Muscle of leg (tissue), 11 donors: Measurements from ENCODE around the gene TPST1. TPM values are rescaled to one million over a fixed set of nuclear protein-coding genes. Genes with fewer than 3 reads are reported as not detected.
"Not testable (repeated sequence)": the region's sequence is repeated elsewhere in the genome, so short reads cannot be mapped to it uniquely, and the experiment has no call there.

ENCODE experiments used
- DNase-seq: peaks from one replicate; pipeline ENCODE4 v3.0.0; 2013
- H3K27ac ChIP-seq: one replicate; pipeline ENCODE4 v1.5.1; 2013; ENCODE audit warnings: mild to moderate bottlenecking, low read length, control low read depth
- H3K27me3 ChIP-seq: one replicate; pipeline ENCODE4 v1.6.1; 2013; ENCODE audit warnings: low read length; ENCODE audit not compliant: control insufficient read depth, insufficient read depth
- H3K36me3 ChIP-seq: one replicate; pipeline ENCODE4 v1.6.1; 2013; ENCODE audit warnings: low read length; ENCODE audit not compliant: control insufficient read depth, insufficient read depth
- H3K4me1 ChIP-seq: one replicate; pipeline ENCODE4 v1.6.1; 2013; ENCODE audit warnings: low read length; ENCODE audit not compliant: control insufficient read depth, insufficient read depth
- H3K4me3 ChIP-seq: one replicate; pipeline ENCODE4 v1.5.1; 2013; ENCODE audit warnings: low read length, control low read depth
- H3K9me3 ChIP-seq: replicated peaks from 2 replicates; pipeline ENCODE4 v1.6.1; 2013; ENCODE audit warnings: low read depth, low read length; ENCODE audit not compliant: control insufficient read depth
- WGBS: methylation state at CpG from one replicate; pipeline ENCODE4 v1.1.5; 2013; ENCODE audit warnings: missing lambda C conversion rate; ENCODE audit not compliant: insufficient coverage; 5-methylcytosine and 5-hydroxymethylcytosine counted together
- polyA plus RNA-seq, 8 donors: library from polyadenylated mRNA; unstranded; fragments of 120-200 nt; gene quantifications; one replicate each; pipeline versions ENCODE4 v1.2.1 to v1.2.3, GENCODE V29; 2013; ENCODE audit warnings: inconsistent platforms in 1 of 8, low replicate concordance in 1 of 8; ENCODE audit not compliant: insufficient read length in 8 of 8, insufficient read depth in 1 of 8
- total RNA-seq: library from RNA; stranded (reverse); fragments of 120-200 nt; gene quantifications from one replicate; pipeline ENCODE4 v1.2.4, GENCODE V29; 2013

Gene TPST1
- total and polyA plus RNA-seq, 9 donors, result 11.2 to 39.6 (median 16.3) TPM

- H3K27me3 ChIP-seq, result no peaks in the 10 kb centered on the region
- H3K27ac ChIP-seq, result no peak overlapping the region
- no peak overlapping the region for H3K4me3 ChIP-seq
- H3K36me3 ChIP-seq, result no peaks in the 10 kb centered on the region
- DNase-seq, result no peak
- H3K9me3 ChIP-seq, result no peaks in the 10 kb centered on the region
- no peaks in the 10 kb centered on the region for H3K4me1 ChIP-seq
Observed at GRCh38 chr7:66321283-66321682, 116.1 kb downstream of the TPST1 start.

- Histone ChIP-seq H3K9me3 (no peaks in the 10 kb centered on the region), H3K27me3 (no peaks in the 10 kb centered on the region), H3K4me3 (no peak overlapping the region), H3K36me3 (no peaks in the 10 kb centered on the region), H3K27ac (no peak overlapping the region), H3K4me1 (no peaks in the 10 kb centered on the region)
- DNase-seq, result no peak
- no CpG with 5 or more reads among the region's 6 CpGs for WGBS
Observed at GRCh38 chr7:66323114-66323796, 118.1 kb downstream of the TPST1 start.

GRCh38 chr7:66324985-66325384 lies 119.9 kb downstream of the TPST1 start:
- not testable (repeated sequence) for DNase-seq, H3K27me3 ChIP-seq, H3K4me1 ChIP-seq, H3K27ac ChIP-seq, H3K4me3 ChIP-seq, H3K36me3 ChIP-seq, H3K9me3 ChIP-seq
- WGBS, result no CpG with 5 or more reads among the region's 6 CpGs

- no CpG with 5 or more reads among the region's 1 CpG for WGBS
Observed at GRCh38 chr7:66326501-66327215, 121.5 kb downstream of the TPST1 start.

GRCh38 chr7:66330961-66331360 lies 125.8 kb downstream of the TPST1 start:
- DNase-seq, result peak; percentile 88
- H3K27ac ChIP-seq, result no peak overlapping the region
- H3K4me3 ChIP-seq, result no peak overlapping the region
- H3K4me1 ChIP-seq, result peaks cover 3% of the 10 kb centered on the region
- 50% methylated on average over 1 of the region's 1 CpG for WGBS
- no peaks in the 10 kb centered on the region for H3K27me3 ChIP-seq
- no peaks in the 10 kb centered on the region for H3K9me3 ChIP-seq
- no peaks in the 10 kb centered on the region for H3K36me3 ChIP-seq

More at GRCh38 chr7:66326501-66327215, 121.5 kb downstream of the TPST1 start:
- Histone ChIP-seq H3K9me3 (no peaks in the 10 kb centered on the region), H3K4me3 (no peak overlapping the region), H3K4me1 (peaks cover 3% of the 10 kb centered on the region), H3K27ac (peak overlapping the region; percentile 40), H3K36me3 (no peaks in the 10 kb centered on the region), H3K27me3 (no peaks in the 10 kb centered on the region)
- peak; percentile 88 for DNase-seq

GRCh38 chr7:66331883-66332282 lies 126.7 kb downstream of the TPST1 start:
- no peaks in the 10 kb centered on the region for H3K36me3 ChIP-seq
- peaks cover 6% of the 10 kb centered on the region for H3K9me3 ChIP-seq
- H3K4me3 ChIP-seq, result no peak overlapping the region
- peaks cover 3% of the 10 kb centered on the region for H3K4me1 ChIP-seq
- no peak for DNase-seq
- no peaks in the 10 kb centered on the region for H3K27me3 ChIP-seq
- no peak overlapping the region for H3K27ac ChIP-seq
- WGBS, result 67% methylated on average over 1 of the region's 6 CpGs

GRCh38 chr7:66333443-66333842 lies 128.3 kb downstream of the TPST1 start:
- Histone ChIP-seq H3K4me3 (no peak overlapping the region), H3K36me3 (no peaks in the 10 kb centered on the region), H3K27ac (no peak overlapping the region), H3K4me1 (peaks cover 3% of the 10 kb centered on the region), H3K27me3 (no peaks in the 10 kb centered on the region), H3K9me3 (peaks cover 9% of the 10 kb centered on the region)
- DNase-seq, result no peak
- no CpG with 5 or more reads among the region's 1 CpG for whole genome bisulfite sequencing

GRCh38 chr7:66335318-66335717 lies 130.2 kb downstream of the TPST1 start:
- 90% methylated on average over 5 of the region's 6 CpGs for WGBS
- no peak overlapping the region for H3K4me3 ChIP-seq
- H3K27ac ChIP-seq, result no peak overlapping the region
- H3K36me3 ChIP-seq, result no peaks in the 10 kb centered on the region
- peaks cover 3% of the 10 kb centered on the region for H3K4me1 ChIP-seq
- H3K27me3 ChIP-seq, result no peaks in the 10 kb centered on the region
- no peak for DNase-seq
- peaks cover 9% of the 10 kb centered on the region for H3K9me3 ChIP-seq

GRCh38 chr7:66336760-66337159 lies 131.6 kb downstream of the TPST1 start:
- no peak for DNase-seq
- H3K4me3 ChIP-seq, result no peak overlapping the region
- no peaks in the 10 kb centered on the region for H3K36me3 ChIP-seq
- H3K27ac ChIP-seq, result no peak overlapping the region
- no peaks in the 10 kb centered on the region for H3K27me3 ChIP-seq
- H3K9me3 ChIP-seq, result peaks cover 9% of the 10 kb centered on the region
- no peaks in the 10 kb centered on the region for H3K4me1 ChIP-seq

GRCh38 chr7:66339141-66339540 lies 134.0 kb downstream of the TPST1 start:
- no peak overlapping the region for H3K27ac ChIP-seq
- peaks cover 9% of the 10 kb centered on the region for H3K9me3 ChIP-seq
- H3K4me1 ChIP-seq, result no peaks in the 10 kb centered on the region
- no peaks in the 10 kb centered on the region for H3K27me3 ChIP-seq
- no peak overlapping the region for H3K4me3 ChIP-seq
- H3K36me3 ChIP-seq, result no peaks in the 10 kb centered on the region
- no peak for DNase-seq
- no CpG with 5 or more reads among the region's 1 CpG for WGBS
